Measurements from ENCODE around the gene MYO6. TPM values are rescaled to one million over a fixed set of nuclear protein-coding genes. Genes with fewer than 3 reads are reported as not detected.

The MYO6 gene
- total RNA-seq, 6 experiments from 2014 or later, result 18.3 to 21.2 (median 19.4) TPM

DNA sequence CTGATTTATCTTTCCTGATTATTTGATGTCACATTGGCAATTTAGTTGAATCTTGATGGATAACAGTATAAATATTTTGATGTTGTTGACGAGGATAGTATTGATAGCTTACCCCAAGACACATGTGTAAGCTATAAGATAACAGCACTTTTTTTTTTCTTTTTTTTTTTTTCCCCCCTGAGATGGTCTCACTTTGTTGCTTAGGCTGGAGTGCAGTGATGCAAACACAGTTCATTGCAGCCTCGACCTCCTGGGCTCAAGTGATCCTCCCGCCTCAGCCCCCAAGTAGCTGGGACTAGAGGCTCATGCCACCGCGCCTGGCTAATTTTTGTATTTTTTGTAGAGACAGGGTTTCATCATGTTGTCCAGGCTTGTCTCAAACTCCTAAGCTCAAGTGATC, 21.8 kb downstream of the MYO6 start:
- Mint-ChIP-seq H3K27me3 (ENCODE audit: insufficient read depth) (no peaks in the 10 kb centered on the region), H3K4me1 (ENCODE audit: low read depth) (0 out of 2 replicates have a peak, but pooled peaks cover 8% of the 10 kb centered on the region), H3K27ac (no peak overlapping the region), H3K9me3 (no peaks in the 10 kb centered on the region), H3K4me3 (no peak overlapping the region), H3K36me3 (ENCODE audit: low read depth) (no peaks in the 10 kb centered on the region)
- TF ChIP-seq, protein P1, sequence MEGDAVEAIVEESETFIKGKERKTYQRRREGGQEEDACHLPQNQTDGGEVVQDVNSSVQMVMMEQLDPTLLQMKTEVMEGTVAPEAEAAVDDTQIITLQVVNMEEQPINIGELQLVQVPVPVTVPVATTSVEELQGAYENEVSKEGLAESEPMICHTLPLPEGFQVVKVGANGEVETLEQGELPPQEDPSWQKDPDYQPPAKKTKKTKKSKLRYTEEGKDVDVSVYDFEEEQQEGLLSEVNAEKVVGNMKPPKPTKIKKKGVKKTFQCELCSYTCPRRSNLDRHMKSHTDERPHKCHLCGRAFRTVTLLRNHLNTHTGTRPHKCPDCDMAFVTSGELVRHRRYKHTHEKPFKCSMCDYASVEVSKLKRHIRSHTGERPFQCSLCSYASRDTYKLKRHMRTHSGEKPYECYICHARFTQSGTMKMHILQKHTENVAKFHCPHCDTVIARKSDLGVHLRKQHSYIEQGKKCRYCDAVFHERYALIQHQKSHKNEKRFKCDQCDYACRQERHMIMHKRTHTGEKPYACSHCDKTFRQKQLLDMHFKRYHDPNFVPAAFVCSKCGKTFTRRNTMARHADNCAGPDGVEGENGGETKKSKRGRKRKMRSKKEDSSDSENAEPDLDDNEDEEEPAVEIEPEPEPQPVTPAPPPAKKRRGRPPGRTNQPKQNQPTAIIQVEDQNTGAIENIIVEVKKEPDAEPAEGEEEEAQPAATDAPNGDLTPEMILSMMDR (IDR thresholded peaks at IDR 0.05), result no peak
- DNase-seq, result no peak

DNA sequence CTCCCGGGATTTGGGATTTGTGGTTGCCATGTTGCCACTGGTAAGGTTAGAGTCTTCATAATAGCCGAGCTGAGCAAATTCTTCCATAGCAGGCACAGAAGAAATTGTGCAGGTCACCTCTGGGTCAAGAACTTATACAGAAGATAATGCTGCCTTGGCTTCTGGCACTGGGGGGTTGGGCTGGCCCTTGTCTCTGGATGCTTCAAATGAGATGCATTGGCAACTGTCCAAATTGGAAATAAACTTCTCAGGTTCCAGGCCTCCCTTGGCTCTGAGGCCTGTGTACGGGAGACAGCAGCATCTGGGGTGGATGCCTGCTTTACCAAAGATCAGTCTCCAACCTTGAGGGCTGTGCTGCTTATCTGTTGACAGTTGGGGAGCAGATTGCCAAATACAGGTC, 26.2 kb downstream of the MYO6 start:
- H3K4me3 Mint-ChIP-seq, result no peak overlapping the region
- H3K4me1 Mint-ChIP-seq (ENCODE audit: low read depth), result peaks cover 17% of the 10 kb centered on the region
- DNase-seq, result no peak
- no peak overlapping the region for H3K27ac Mint-ChIP-seq
- H3K36me3 Mint-ChIP-seq (ENCODE audit: low read depth), result peaks cover 5% of the 10 kb centered on the region; the same call in 1 of the 2 replicates
- TF ChIP-seq, protein P1 (IDR thresholded peaks at IDR 0.05), result no peak
- no peaks in the 10 kb centered on the region for H3K9me3 Mint-ChIP-seq
- H3K27me3 Mint-ChIP-seq (ENCODE audit: insufficient read depth), result no peaks in the 10 kb centered on the region

DNA sequence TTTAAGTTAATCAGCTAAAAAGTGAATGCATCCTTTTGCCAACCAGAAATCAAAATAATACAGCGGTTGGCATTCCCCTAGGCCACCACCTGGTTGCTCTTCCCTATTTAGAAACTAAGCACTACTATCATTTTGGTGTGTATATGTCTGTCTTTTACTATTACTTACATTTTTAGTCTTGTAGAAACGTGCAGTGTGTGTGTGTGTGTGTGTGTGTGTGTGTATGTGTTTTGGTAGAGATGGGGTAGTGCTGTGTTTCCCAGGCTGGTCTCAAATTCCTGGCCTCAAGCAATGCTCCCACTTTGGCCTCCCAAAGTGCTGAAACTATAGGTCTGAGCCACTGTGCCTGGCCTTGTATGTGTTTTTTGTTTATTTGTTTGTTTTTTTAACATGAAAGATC, 27.4 kb downstream of the MYO6 start:
- TF ChIP-seq, protein P1 (IDR thresholded peaks at IDR 0.05), result no peak
- no peak for DNase-seq
- H3K4me3 Mint-ChIP-seq, result no peak overlapping the region
- no peaks in the 10 kb centered on the region for H3K9me3 Mint-ChIP-seq
- H3K27me3 Mint-ChIP-seq (ENCODE audit: insufficient read depth), result no peaks in the 10 kb centered on the region
- peaks cover 5% of the 10 kb centered on the region; the same call in 1 of the 2 replicates for H3K36me3 Mint-ChIP-seq (ENCODE audit: low read depth)
- H3K27ac Mint-ChIP-seq, result no peak overlapping the region
- H3K4me1 Mint-ChIP-seq (ENCODE audit: low read depth), result peaks cover 24% of the 10 kb centered on the region

DNA sequence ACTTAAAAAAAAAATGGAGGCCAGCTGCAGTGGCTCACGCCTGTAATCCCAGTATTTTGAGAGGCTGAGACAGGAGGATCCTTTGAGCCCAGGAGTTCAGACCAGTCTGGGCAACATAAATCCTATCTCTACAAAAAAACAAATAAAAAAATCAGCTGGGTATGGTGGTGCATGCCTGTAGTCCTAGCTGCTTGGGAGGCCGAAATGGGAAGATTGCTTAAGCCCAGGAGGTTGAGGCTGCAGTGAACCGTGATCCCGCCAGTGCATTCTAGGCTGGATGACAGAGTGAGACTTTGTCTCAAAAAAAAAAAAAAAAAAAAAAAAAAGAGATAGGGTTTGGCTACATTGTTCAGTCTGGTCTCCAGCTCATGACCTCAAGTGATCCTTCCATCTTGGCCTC, 29.7 kb downstream of the MYO6 start:
- Mint-ChIP-seq H3K36me3 (ENCODE audit: low read depth) (peaks cover 5% of the 10 kb centered on the region; the same call in 1 of the 2 replicates), H3K27me3 (ENCODE audit: insufficient read depth) (no peaks in the 10 kb centered on the region; the same call in 1 of the 2 replicates), H3K27ac (no peak overlapping the region), H3K4me1 (ENCODE audit: low read depth) (peaks cover 37% of the 10 kb centered on the region), H3K9me3 (no peaks in the 10 kb centered on the region), H3K4me3 (no peak overlapping the region)
- TF ChIP-seq, protein P1 (IDR thresholded peaks at IDR 0.05), result no peak
- DNase-seq, result no peak

DNA sequence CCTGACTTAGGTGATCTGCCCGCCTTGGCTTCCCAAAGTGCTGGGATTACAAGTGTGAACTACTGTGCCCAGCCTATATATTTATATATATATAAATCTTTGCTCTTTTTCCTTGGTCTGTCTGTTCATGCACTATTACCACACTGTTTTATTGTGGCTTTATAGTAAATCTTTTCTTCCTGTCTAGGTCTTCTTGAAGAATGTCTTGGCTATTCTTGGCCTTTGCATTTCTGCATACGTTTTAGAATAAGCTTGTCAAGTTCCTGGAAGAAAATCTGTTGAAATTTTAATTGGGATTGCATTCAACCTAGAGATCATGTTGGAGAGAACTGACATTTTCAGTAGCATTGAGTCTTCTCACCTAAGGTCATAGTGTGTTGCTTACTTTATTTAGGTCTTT, 37.1 kb downstream of the MYO6 start:
- Mint-ChIP-seq H3K36me3 (ENCODE audit: low read depth) (no peaks in the 10 kb centered on the region; the same call in 1 of the 2 replicates), H3K4me1 (ENCODE audit: low read depth) (peaks cover 22% of the 10 kb centered on the region), H3K27ac (no peak overlapping the region), H3K27me3 (ENCODE audit: insufficient read depth) (peaks cover 1% of the 10 kb centered on the region; the same call in 1 of the 2 replicates), H3K4me3 (no peak overlapping the region), H3K9me3 (no peaks in the 10 kb centered on the region)
- DNase-seq, result no peak
- TF ChIP-seq, protein P1 (IDR thresholded peaks at IDR 0.05), result no peak

DNA sequence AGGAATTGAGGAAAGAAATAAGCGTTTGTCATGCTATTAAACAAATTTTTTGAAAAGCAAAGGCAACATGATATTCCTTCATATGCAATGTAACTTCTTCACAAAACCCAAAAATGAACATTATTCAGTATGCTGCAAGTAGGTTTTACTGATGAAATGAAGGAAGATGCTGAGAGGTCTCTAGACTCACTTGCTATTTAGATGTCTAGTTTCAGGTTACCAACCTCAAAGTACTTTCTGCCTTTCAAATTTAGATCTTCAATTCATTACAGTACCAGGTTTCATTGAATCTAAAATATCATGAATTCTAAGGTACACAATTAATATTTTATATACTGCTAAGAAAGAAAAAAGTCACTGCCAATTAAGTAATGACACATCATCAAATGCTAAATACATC, 39.9 kb downstream of the MYO6 start:
- Mint-ChIP-seq H3K4me1 (ENCODE audit: low read depth) (peaks cover 6% of the 10 kb centered on the region; the same call in 1 of the 2 replicates), H3K4me3 (no peak overlapping the region), H3K9me3 (no peaks in the 10 kb centered on the region), H3K27ac (no peak overlapping the region), H3K27me3 (ENCODE audit: insufficient read depth) (peaks cover 1% of the 10 kb centered on the region; the same call in 1 of the 2 replicates), H3K36me3 (ENCODE audit: low read depth) (no peaks in the 10 kb centered on the region; the same call in 1 of the 2 replicates)
- TF ChIP-seq, protein P1 (IDR thresholded peaks at IDR 0.05), result no peak
- no peak for DNase-seq
